Ecto neural progenitor cell (in vitro differentiated cells): ENCODE results near the gene NLRX1.
"Not testable (repeated sequence)": the region's sequence is repeated elsewhere in the genome, so short reads cannot be mapped to it uniquely, and the experiment has no call there.

Source experiments
- DNase-seq: peaks from one replicate; pipeline ENCODE4 v3.0.0-alpha.2; 2018; ENCODE audit warnings: low spot score

The NLRX1 gene

GRCh38 chr11:119207415-119207960 is 39.0 kb downstream of the NLRX1 start:
- no peak for DNase-seq

GRCh38 chr11:119209186-119209585 is 40.7 kb downstream of the NLRX1 start:
- no peak for DNase-seq

- DNase-seq = no peak
Measured at GRCh38 chr11:119210050-119210449, 41.5 kb downstream of the NLRX1 start.

GRCh38 chr11:119218141-119218878 is 49.8 kb downstream of the NLRX1 start:
- no peak for DNase-seq

- DNase-seq = no peak
Measured at GRCh38 chr11:119222308-119222707, 53.8 kb downstream of the NLRX1 start.

- DNase-seq = no peak
Measured at GRCh38 chr11:119222891-119223290, 54.4 kb downstream of the NLRX1 start.

GRCh38 chr11:119223856-119224255 is 55.3 kb downstream of the NLRX1 start:
- no peak for DNase-seq

- DNase-seq = not testable (repeated sequence)
Measured at GRCh38 chr11:119228535-119229287, 60.2 kb downstream of the NLRX1 start.

- DNase-seq = no peak
Measured at GRCh38 chr11:119229288-119229672, 60.8 kb downstream of the NLRX1 start.

GRCh38 chr11:119229741-119230140 is 61.2 kb downstream of the NLRX1 start:
- no peak for DNase-seq
